ENCODE data around the gene PCDHAC2.

PCDHAC2 gene, protein sequence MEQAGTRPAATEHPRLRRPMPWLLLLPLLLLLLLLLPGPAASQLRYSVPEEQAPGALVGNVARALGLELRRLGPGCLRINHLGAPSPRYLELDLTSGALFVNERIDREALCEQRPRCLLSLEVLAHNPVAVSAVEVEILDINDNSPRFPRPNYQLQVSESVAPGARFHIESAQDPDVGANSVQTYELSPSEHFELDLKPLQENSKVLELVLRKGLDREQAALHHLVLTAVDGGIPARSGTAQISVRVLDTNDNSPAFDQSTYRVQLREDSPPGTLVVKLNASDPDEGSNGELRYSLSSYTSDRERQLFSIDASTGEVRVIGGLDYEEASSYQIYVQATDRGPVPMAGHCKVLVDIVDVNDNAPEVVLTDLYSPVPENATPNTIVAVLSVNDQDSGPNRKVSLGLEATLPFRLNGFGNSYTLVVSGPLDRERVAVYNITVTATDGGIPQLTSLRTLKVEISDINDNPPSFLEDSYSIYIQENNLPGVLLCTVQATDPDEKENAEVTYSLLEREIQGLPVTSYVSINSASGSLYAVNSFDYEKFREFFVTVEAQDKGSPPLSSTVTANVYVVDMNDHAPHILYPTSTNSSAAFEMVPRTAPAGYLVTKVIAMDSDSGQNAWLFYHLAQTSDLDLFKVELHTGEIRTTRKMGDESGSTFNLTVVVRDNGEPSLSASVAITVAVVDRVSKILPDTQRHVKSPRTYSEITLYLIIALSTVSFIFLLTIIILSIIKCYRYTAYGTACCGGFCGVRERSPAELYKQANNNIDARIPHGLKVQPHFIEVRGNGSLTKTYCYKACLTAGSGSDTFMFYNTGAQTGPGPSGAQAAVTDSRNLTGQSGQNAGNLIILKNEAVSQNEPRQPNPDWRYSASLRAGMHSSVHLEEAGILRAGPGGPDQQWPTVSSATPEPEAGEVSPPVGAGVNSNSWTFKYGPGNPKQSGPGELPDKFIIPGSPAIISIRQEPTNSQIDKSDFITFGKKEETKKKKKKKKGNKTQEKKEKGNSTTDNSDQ

DNA sequence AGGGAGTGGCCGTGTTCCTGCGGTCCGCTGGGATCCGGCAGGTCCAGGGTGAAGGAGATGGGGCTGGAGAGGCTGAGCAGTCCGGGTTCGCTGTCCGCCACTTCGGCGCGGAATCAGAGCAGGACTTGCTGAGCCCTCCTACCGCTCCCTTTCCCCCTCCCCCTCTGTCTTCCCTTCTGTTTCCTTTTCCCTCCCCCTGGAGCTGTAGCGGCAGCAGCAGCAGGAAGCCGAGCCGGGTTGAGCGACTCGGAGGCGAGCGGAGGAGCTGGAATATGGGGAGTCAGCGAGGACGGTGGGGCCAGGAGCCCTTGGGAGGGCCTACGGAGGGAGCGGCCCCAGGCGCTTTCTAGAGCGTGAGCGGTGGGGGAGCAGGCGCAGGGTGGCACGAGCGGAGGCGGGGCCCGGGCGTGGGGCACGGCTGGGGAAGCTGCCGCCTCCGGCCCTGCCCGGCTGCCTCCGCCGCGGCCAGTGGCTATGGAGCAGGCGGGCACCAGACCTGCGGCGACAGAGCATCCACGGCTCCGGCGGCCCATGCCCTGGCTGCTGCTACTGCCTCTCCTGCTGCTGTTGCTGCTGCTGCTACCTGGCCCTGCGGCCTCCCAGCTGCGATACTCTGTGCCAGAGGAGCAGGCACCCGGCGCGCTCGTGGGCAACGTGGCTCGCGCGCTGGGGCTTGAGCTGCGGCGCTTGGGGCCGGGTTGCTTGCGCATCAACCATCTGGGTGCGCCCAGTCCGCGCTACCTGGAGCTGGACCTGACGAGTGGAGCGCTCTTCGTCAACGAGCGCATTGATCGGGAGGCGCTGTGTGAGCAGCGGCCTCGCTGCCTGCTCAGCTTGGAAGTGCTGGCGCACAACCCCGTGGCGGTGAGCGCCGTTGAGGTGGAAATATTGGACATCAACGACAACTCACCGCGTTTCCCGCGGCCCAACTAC, at the start of gene PCDHAC2:
Gene PCDHAC2, plus strand, starts transcription at position 184 of the 933 bp plus-strand sequence. Its CDS starts 291 bp downstream, at position 475.
- DNase-seq = peak; percentile 60 to 75

DNA sequence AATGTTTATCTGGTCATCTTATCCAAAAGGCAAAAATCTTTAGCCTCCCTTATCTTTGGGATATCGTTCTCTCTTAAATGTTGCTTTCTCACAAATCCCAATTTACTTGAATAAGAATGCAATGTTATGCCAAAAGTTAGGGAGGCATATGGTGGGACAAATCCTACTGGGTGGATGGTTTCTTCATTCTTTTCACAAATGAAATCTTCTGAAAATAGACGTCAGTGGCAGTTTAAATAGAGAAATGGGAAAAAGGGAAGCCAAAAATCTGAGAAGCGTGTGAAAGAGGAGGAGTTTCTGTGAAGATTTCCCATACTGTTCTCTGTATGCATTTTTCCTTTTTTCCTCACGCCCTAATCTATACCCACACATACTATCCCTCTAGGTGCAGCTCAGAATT, 42.7 kb upstream of the PCDHAC2 start:
- DNase-seq = no peak

DNA sequence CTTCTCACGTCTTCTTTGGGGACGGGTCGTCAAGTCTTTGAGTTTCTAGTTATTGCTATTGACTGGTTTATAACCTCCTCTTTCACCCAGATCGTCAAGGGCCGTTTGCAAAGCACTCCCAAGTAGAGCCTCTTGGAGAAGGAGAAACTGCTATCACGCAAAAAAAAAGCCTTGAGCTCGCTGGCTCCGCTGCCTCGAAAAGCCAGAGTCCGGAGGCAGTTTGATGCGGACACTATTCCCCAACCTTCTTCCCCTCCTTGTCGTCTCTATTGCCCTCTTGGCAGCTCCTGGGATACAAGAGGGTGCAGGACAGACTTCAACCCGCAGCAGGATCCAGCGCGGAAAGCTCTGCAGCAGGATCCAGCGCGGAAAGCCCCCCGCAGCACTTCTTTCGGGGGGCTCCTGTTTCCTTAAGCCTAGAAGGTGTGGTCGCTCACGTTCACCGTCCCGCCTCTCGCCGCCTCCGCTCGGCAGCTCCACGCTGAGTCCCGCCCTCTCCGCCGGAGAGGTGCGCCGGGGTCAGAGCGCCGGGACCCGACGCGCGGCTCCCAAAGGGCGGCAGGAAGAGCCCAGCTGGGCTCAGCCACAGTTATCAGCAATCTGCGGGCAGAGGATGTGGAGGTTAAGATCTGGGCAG, 40.4 kb upstream of the PCDHAC2 start, which contains the start of gene PCDHAC1:
Gene PCDHAC1, plus strand, starts transcription at position 494 of the 637 bp plus-strand sequence. CDS start 594 bp downstream, outside the sequence.
- DNase-seq = peak in 1 of 2 experiments; percentile 90

DNA sequence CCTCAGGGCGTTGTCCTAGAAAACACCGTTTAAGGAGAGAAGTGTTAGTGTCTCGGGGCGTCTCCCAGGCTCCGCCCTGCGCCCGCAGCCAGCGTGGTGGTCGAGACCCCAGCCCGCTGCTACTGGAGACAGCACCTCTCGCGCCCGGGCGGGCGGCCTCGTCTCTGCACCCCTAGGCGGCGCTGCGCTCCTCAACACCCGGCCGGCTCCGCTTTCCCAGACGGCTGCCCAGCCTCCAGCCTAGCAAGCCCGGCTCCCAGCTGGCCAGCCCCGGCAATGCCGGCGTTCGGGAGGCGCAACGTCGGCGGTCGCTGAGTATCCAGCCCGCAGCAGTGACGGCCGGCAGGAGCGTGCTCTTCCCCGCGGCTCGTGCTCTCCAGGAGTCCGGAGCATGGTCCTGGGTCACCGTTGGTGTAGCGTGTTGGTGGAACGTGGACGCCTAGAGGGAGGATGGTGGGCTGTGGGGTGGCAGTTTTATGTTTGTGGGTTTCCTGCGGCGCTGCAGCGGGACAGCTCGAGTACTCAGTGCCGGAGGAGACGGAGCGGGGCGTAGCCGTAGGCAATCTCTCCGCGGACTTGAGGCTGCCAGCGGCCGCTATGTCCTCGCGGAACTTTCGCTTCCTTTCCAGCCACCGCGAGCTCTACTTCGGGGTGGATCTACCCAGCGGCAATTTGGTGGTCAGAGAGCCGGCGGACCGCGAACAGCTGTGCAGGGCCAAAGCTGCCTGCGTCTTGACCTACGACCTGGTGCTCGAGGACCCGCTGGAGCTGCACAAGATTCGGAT, 39.6 kb upstream of the PCDHAC2 start:
- peak; percentile 71 to 90 for DNase-seq

DNA sequence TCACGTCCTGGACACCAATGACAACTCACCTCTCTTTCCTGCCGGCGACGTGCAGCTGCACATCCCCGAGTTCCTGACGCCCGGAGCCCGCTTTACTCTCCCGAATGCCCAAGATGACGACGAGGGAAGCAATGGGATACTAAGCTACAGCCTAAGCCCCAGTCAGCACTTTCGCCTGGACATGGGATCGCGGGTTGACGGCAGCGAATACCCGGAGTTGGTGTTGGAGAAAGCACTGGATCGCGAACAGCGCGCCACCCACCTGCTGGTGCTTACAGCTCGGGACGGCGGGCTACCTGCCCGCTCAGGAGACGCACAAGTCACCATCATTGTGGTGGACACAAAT, 39.1 kb upstream of the PCDHAC2 start:
- DNase-seq = no peak

DNA sequence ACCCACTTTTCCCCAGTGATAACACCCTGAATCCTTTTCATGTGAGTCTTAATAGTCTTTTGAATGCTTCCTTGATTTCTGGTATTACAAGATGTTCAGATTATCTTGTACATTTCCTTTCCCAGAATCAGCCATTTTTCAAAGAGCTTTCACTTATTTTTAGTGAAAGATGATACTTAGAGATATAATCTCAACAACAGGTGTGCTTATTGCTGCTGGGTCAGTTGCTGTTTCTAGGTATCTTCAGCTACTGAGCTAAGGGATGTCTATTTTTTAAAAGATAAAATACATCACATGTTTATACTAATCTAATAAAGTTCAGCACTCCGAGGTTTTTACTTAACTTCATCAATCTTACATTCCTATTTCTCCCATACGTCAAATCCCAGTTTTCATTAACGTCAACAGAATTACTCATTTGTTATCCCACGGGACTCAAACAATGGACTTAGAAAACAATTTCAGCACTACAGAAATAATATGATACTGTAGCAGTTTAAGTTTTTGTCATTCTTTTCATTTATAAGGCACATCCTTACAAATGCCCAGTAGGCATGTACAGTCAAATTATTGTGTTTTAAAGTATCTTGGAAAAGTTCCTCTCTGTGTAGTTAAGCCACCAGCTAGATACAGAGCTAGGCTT, 31.2 kb upstream of the PCDHAC2 start:
- no peak for DNase-seq

DNA sequence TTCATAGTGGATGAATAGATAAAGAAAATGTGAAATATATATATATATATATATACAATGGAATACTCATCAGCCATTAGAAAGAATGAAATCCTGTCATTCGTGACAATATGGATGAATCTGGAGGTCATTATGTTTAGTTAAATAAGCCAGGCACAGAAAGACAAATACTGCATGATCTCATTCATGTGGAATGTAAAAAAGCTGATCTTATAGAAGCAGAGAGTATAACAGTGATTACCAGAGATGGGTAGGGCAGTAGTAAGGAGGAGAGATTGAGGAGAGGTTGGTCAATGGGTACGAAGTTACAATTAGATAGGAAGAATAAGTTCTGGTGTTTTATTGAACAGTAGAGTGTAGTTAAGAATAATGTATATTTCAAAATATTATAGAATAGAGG, 19.7 kb upstream of the PCDHAC2 start:
- DNase-seq = no peak

DNA sequence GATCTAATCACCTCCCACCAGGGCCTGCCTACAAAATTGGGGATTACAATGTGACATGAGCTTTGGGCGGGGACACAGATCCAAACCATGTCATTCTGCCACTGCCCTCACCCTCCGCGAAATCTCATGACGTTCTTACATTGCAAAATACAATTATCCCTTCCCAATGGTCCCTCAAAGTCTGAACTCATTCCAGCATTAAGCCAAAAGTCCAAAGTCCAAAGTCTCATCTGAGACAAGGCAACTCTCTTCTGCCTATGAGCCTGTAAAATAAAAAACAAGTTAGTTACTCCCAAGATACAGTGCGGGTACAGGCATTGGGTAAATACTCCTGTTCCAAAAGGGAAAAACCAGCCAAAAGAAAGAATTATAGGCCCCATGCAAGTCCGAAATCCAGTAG, 14.6 kb upstream of the PCDHAC2 start:
- no peak for DNase-seq

DNA sequence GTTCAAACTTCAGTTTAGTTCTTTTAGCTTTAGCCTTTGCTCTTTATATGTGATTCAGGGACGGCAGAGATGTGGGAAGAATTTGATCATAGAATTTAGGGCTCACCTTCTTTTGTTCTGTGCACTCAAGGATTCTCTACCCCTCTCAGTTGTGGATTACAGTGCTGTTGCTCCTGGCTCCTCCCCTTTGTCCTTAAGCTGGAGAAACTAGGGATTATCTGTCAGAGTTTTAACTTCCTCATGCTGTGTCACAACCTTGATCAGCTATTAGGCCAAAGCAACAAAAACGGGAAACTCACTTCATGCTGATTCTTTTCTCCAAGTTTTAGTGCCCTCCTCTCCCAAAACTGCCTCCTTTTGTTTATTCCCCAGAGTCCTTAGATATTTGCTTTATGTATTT, 13.0 kb upstream of the PCDHAC2 start:
- DNase-seq = no peak

DNA sequence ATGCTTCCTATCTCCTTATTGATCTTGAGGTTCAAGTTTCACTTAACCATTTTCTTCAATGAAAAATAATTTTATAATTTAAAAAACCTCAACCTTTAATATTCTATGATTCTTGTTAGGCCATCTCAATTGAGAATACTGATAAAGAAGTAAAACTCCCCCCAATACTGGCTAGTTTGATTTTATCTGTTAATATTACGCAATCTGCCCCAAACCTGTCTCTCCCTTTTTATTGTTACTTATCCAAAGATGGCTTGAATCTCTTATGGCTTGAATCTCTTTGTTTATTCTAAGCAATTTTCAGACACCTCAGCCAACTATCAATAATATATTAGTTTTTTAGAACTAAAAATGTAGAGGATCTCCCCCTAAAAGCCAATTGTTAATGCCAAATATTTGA, 4.1 kb upstream of the PCDHAC2 start:
- no peak for DNase-seq

DNA sequence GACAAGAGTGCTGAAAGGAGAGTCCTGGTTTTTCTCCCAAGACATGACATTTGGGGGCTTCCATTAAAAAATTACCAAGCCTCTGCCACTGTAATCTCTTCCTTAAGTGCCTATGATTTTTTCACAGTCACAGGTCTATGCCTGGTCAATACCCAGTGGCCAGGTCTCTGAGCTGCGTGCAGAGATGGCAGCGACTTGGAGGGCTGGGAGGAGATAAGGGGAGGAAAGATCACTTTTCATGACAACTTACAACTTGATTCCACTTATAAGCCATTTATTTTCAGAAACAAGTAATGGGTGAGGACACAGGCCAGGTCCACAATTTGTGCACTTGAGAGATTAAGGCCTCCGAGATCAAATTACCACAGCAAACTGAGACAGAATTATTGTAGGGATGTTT, 1.9 kb upstream of the PCDHAC2 start:
- DNase-seq = no peak

DNA sequence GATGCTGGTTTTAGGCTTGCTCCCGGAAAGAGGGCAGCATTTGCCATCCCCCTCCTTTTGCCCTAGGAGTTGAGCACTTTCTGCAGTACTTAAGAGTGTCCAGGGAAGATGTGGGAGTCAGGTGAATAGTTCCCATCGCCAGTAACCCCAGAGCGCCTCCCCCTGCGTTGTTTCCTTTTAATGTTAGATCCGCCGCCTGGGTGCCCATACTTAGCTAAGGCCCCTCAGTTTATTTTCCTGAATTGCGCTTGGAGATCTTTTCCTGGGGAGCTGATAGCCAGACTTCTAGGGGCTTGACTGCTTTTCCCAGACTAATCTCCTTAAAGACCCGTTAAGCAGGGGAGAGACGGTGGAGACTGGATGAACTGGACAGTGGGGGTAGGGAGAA, 377 bp upstream of the PCDHAC2 start:
- DNase-seq = peak; percentile 22 to 65

DNA sequence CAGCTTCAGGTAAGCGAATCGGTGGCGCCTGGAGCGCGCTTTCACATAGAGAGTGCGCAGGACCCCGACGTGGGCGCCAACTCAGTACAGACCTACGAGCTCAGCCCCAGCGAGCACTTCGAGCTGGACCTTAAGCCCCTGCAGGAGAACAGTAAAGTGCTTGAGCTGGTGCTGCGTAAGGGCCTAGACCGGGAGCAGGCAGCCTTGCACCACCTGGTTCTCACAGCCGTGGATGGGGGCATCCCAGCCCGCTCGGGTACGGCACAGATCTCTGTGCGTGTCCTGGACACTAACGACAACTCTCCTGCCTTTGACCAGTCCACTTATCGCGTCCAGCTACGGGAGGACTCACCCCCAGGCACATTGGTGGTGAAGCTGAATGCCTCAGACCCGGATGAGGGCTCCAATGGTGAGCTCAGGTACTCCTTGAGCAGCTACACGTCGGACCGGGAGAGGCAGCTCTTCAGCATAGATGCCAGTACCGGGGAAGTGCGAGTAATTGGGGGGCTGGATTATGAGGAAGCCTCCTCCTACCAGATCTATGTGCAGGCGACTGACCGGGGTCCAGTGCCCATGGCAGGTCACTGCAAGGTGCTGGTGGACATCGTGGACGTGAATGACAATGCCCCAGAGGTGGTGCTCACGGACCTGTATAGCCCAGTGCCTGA, 1.1 kb downstream of the PCDHAC2 start:
- no peak for DNase-seq

DNA sequence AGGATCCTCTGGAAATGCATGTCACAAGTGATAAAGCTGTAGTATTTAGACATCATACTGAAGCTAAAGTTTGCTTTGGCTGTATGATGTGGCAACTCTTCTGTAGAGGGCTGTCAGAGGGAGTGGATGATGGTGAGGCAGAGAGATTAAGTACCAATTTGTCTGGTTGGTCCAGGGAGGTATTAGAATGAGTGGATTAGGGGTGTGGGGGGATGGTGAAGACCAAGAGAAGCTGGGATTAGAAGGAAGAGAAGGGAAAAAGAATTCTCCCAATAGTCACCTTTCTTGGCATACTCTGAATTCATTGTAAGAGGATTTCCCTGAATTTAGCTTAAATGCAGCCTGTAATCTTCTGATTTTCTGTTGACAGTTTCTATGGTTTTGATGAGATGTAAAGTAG, 3.6 kb downstream of the PCDHAC2 start:
- no peak for DNase-seq

DNA sequence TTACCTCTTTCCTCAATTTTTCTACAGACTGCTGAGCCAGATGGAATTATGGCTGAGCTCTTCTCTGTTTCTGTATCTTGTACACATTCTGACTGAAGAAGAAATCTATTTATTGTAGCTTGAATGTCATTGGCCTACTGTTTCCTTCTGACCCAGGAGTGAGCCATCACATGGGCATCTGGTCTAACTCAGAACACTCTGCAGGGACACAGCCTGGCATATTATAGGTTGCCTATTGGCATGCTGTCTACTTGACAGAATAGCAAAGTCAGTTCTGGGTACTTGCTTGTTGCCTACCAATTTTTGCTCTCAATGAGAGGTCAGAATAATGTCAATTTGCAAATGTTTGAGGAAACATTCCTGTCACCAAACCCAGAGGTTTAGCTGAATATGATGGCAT, 7.3 kb downstream of the PCDHAC2 start:
- DNase-seq = no peak

DNA sequence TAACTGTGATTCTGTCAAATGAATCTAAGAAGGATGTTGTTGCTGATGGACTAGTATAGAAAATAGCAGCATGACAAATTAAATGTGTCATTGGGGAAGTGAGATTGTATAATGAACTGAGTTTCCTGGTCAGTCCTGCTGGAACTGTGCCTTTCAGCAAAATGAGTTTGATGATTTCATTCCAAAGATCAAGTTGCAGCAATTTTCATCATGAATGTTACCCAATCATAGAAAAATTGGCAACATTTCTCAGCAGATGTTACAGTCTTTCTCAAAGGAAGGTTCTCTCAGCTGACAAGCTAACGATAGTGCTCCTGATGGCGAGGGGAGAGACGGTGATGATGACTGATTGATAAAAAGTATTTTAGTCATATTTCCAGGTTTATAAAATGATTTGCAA, 10.7 kb downstream of the PCDHAC2 start:
- no peak for DNase-seq

DNA sequence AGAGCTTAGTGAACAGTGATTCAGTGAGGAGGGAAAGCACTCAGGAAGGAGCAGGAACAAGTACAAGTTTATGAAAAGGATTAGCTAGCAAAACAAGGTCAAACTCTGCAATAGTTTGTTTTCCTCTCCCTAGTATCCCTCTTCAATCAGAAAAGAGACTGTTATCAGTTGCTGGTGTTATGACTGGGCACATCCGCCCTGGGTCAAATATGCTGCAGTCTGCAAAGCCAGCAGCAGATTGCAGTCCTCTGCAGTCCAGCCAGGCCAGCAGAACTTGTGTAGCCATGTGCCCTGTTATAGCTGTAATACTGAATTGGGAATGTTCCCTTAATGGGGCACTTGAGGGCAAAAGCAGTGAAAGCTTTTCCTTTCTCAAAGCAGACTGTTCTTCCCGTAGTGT, 12.0 kb downstream of the PCDHAC2 start:
- DNase-seq = no peak

DNA sequence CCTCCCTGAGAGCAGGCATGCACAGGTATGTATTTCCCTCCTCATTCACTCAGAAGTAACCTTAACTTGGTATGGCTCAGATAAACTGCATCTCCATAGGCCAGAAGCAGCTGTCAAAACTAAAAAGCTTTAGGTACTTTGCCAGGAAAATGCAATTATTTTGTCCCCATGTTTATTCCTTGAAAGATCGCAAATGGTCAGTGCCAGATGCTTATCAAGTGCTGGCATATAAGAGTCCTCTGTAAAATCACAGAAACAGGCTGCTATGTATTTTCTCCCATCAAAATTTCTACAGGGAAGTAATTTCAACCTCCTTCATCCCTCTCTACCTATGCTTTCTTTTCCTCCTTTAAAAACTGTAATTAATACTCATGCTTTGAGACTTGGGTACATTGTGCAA, 12.7 kb downstream of the PCDHAC2 start:
- no peak for DNase-seq

DNA sequence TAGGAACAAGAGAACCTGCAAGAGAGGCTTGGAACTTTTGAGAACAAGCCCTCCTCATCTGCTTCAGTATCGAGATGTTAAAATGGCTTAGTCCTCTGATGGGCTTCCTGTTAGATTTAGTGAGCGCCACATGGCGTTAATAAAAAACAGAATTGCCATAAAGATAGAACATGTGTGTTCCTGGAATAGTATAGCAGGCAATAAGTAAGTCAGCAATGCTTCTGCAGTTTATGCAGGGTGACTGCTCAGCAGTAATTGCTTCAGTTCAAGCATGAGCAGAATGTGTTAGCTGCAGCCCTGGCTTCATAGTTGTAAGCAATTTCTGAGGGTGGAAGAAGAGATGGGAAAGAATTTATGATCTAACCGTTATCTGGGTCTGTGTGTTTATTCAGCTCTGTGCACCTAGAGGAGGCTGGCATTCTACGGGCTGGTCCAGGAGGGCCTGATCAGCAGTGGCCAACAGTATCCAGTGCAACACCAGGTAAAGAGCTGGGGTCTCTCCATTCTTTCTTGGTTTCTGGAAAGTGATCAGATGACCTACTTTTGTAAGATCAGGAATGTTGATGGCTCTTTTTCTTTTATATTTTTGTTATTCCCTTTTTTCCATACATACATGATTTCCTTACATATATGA, 15.9 kb downstream of the PCDHAC2 start:
- DNase-seq = no peak

DNA sequence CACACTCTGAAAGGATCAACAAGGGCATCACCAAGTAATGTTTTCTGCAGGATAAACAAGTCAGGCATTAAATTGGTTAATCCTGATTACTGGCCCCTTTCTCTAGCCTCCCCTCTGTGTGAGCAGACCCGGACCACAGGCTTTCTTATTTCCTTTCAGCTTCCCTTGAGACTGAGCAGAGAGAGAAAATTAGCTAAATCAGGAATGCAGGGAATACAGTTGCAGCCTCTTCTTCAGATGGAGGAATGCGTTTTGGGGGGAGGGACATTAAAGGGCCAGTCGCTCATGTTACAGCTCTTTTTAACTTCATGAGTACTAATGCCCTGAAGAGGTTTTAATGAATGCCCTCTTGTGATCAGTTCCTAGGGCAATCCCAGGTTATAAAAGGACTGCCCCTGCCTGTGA, 19.8 kb downstream of the PCDHAC2 start:
- DNase-seq = no peak

All from SW 1271 (cell line).